Measurements from ENCODE around the gene RHPN2. TPM values are rescaled to one million over a fixed set of nuclear protein-coding genes. Genes with fewer than 3 reads are reported as not detected.
"Not testable (repeated sequence)": the region's sequence is repeated elsewhere in the genome, so short reads cannot be mapped to it uniquely, and the experiment has no call there.

The RHPN2 gene
- polyA plus RNA-seq, 1 experiment, result 4.8 TPM

- Histone ChIP-seq H3K4me3 (ENCODE audit: low read depth, low read length) (no peak overlapping the region), H3K27me3 (ENCODE audit: control insufficient read depth, insufficient read depth, low read length) (no peaks in the 10 kb centered on the region), H3K9me3 (ENCODE audit: control insufficient read depth, insufficient read depth, low read length) (no peaks in the 10 kb centered on the region), H3K27ac (ENCODE audit: low read depth, low read length) (no peak overlapping the region)
- no peak for DNase-seq (ENCODE audit: low read depth, low spot score)
- CTCF ChIA-PET, result no interaction called here
- POLR2A ChIA-PET, result no interaction called here
- TF ChIP-seq CTCF (IDR thresholded peaks at IDR 0.05; ENCODE audit: low read depth, low read length), result no peak
Measured at GRCh38 chr19:33050110-33050509, 14.6 kb downstream of the RHPN2 start.

GRCh38 chr19:33048806-33049676 lies 15.6 kb downstream of the RHPN2 start:
- Histone ChIP-seq H3K9me3 (ENCODE audit: control insufficient read depth, insufficient read depth, low read length) (no peaks in the 10 kb centered on the region), H3K4me3 (ENCODE audit: low read depth, low read length) (no peak overlapping the region), H3K27me3 (ENCODE audit: control insufficient read depth, insufficient read depth, low read length) (no peaks in the 10 kb centered on the region), H3K27ac (ENCODE audit: low read depth, low read length) (no peak overlapping the region)
- ChIA-PET POLR2A (interaction anchor here (0.6 kb wide), 1 partner anchor 31 kb away, joined by 3 read pairs; no protein-coding TSS in a partner anchor), CTCF (interaction anchor here (0.5 to 0.6 kb wide), 3 partner anchors 12 to 594 kb away, joined by 3 read pairs; no protein-coding TSS in a partner anchor)
- no peak for DNase-seq (ENCODE audit: low read depth, low spot score)
- no peak for TF ChIP-seq CTCF (IDR thresholded peaks at IDR 0.05; ENCODE audit: low read depth, low read length)

GRCh38 chr19:33047422-33047821 lies 17.3 kb downstream of the RHPN2 start:
- Histone ChIP-seq H3K4me3 (ENCODE audit: low read depth, low read length) (no peak overlapping the region), H3K27ac (ENCODE audit: low read depth, low read length) (no peak overlapping the region), H3K27me3 (ENCODE audit: control insufficient read depth, insufficient read depth, low read length) (no peaks in the 10 kb centered on the region), H3K9me3 (ENCODE audit: control insufficient read depth, insufficient read depth, low read length) (no peaks in the 10 kb centered on the region)
- no peak for TF ChIP-seq CTCF (IDR thresholded peaks at IDR 0.05; ENCODE audit: low read depth, low read length)
- CTCF ChIA-PET, result interaction anchor here (0.6 kb wide), 1 partner anchor 53 kb away, joined by 3 read pairs; no protein-coding TSS in a partner anchor
- POLR2A ChIA-PET, result no interaction called here
- no peak for DNase-seq (ENCODE audit: low read depth, low spot score)

- H3K4me3 ChIP-seq (ENCODE audit: low read depth, low read length); H3K9me3 ChIP-seq (ENCODE audit: control insufficient read depth, insufficient read depth, low read length); H3K27me3 ChIP-seq (ENCODE audit: control insufficient read depth, insufficient read depth, low read length); POLR2A ChIA-PET; H3K27ac ChIP-seq (ENCODE audit: low read depth, low read length); DNase-seq (ENCODE audit: low read depth, low spot score): not testable (repeated sequence)
- CTCF ChIA-PET, result interaction anchor here (0.9 to 1.3 kb wide), 2 partner anchors 66 to 93 kb away, joined by 3 to 7 read pairs; no protein-coding TSS in a partner anchor
Measured at GRCh38 chr19:33041828-33042160, 22.9 kb downstream of the RHPN2 start.

GRCh38 chr19:33040994-33041827 lies 23.5 kb downstream of the RHPN2 start:
- Histone ChIP-seq H3K27me3 (ENCODE audit: control insufficient read depth, insufficient read depth, low read length) (no peaks in the 10 kb centered on the region), H3K4me3 (ENCODE audit: low read depth, low read length) (no peak overlapping the region), H3K9me3 (ENCODE audit: control insufficient read depth, insufficient read depth, low read length) (no peaks in the 10 kb centered on the region; the same call in 1 of the 2 replicates), H3K27ac (ENCODE audit: low read depth, low read length) (no peak overlapping the region)
- CTCF ChIA-PET, result interaction anchor here (0.9 kb wide), 1 partner anchor 93 kb away, joined by 7 read pairs; no protein-coding TSS in a partner anchor
- no peak for TF ChIP-seq CTCF (IDR thresholded peaks at IDR 0.05; ENCODE audit: low read depth, low read length)
- no peak for DNase-seq (ENCODE audit: low read depth, low spot score)
- POLR2A ChIA-PET, result no interaction called here

Data from AG04450 (cell line).